Neural cell (in vitro differentiated cells): ENCODE results near the gene EPB41. TPM values are rescaled to one million over a fixed set of nuclear protein-coding genes. Genes with fewer than 3 reads are reported as not detected.

Source experiments
- H2AFZ ChIP-seq: fragments of 200-600, 300-800 bp; sonication (generic), shearing (Covaris generic); 2 replicates; pipeline ENCODE4 v1.6.0; 2014; ENCODE audit warnings: low read depth, mild to moderate bottlenecking, antibody characterized with exemption, low read length, moderate library complexity
- H3F3A ChIP-seq: fragments of 200-600 bp; shearing (Covaris generic); 2 replicates; pipeline ENCODE4 v1.6.1; 2016; ENCODE audit warnings: mild to moderate bottlenecking, moderate library complexity, mixed read lengths, antibody characterized with exemption, low read length; ENCODE audit not compliant: insufficient read depth, poor library complexity, severe bottlenecking
- H3K27ac ChIP-seq: fragments of 200-600, 300-800 bp; sonication (generic), shearing (Covaris generic); 2 replicates; pipeline ENCODE4 v1.5.1; 2014; ENCODE audit warnings: mild to moderate bottlenecking, low read length, moderate library complexity
- H3K27me3 ChIP-seq: fragments of 300-800, 200-600 bp; sonication (generic), shearing (Covaris generic); 2 replicates; pipeline ENCODE4 v1.6.0; 2014; ENCODE audit warnings: mild to moderate bottlenecking, low read depth, low read length, moderate library complexity; ENCODE audit not compliant: insufficient read depth
- H3K36me3 ChIP-seq: fragments of 300-800, 200-600 bp; sonication (generic), shearing (Covaris generic); 2 replicates; pipeline ENCODE4 v1.5.1; 2014; ENCODE audit warnings: mild to moderate bottlenecking, antibody characterized with exemption, low read length, moderate library complexity; ENCODE audit not compliant: insufficient read depth
- H3K4me2 ChIP-seq: fragments of 300-800, 200-600 bp; sonication (generic), shearing (Covaris generic); 2 replicates; pipeline ENCODE4 v1.6.0; 2014; ENCODE audit warnings: mild to moderate bottlenecking, low read length
- H3K4me3 ChIP-seq: fragments of 300-800, 200-600 bp; sonication (generic), shearing (Covaris generic); 2 replicates; pipeline ENCODE4 v1.5.1; 2014; ENCODE audit warnings: mild to moderate bottlenecking, low read length, moderate library complexity
- H3K79me2 ChIP-seq: fragments of 200-600 bp; shearing (Covaris generic); replicated peaks from 2 replicates; pipeline ENCODE4 v1.6.0; 2014; ENCODE audit warnings: mild to moderate bottlenecking, low read length, moderate library complexity; ENCODE audit not compliant: insufficient read depth
- H3K9ac ChIP-seq: fragments of 300-800, 200-600 bp; sonication (generic), shearing (Covaris generic); 2 replicates; pipeline ENCODE4 v1.6.1; 2016; ENCODE audit warnings: mild to moderate bottlenecking, low read length, mixed read lengths
- H3K9me2 ChIP-seq: fragments of 200-600 bp; shearing (Covaris generic); 2 replicates; pipeline ENCODE4 v1.6.1; 2016; ENCODE audit warnings: mild to moderate bottlenecking, low read length, mixed read lengths; ENCODE audit not compliant: insufficient read depth
- H3K9me3 ChIP-seq: fragments of 200-600, 300-800 bp; sonication (generic), shearing (Covaris generic); 2 replicates; pipeline ENCODE4 v1.6.1; 2016; ENCODE audit warnings: mild to moderate bottlenecking, mixed run types, low read length, moderate library complexity, mixed read lengths
- H4K20me1 ChIP-seq: fragments of 200-600 bp; shearing (Covaris generic); 2 replicates; pipeline ENCODE4 v1.6.1; 2016; ENCODE audit warnings: mild to moderate bottlenecking, mixed run types; ENCODE audit not compliant: insufficient read depth
- EP300 ChIP-seq: fragments of 450-650 bp; conservative IDR thresholded peaks from 2 replicates; pipeline ENCODE4 v1.6.1; 2014; ENCODE audit warnings: antibody characterized with exemption, mild to moderate bottlenecking, moderate library complexity; ENCODE audit not compliant: poor library complexity, severe bottlenecking
- EZH2 ChIP-seq: fragments of 200-600, 300-800 bp; shearing (Covaris generic), sonication (generic); IDR thresholded peaks from 2 replicates; pipeline ENCODE4 v1.6.1; 2014; ENCODE audit warnings: antibody characterized with exemption, low read length, borderline replicate concordance, mild to moderate bottlenecking; ENCODE audit not compliant: insufficient read depth, poor library complexity, severe bottlenecking
- MXI1 ChIP-seq: fragments of 450-650 bp; conservative IDR thresholded peaks from 2 replicates; pipeline ENCODE4 v1.6.1; 2014; ENCODE audit warnings: antibody characterized with exemption, mild to moderate bottlenecking; ENCODE audit not compliant: poor library complexity, severe bottlenecking
- POLR2AphosphoS5 ChIP-seq: IDR thresholded peaks from 2 replicates; pipeline ENCODE4 v1.6.1; 2012
- RAD21 ChIP-seq: fragments of 450-650 bp; conservative IDR thresholded peaks from 2 replicates; pipeline ENCODE4 v1.6.1; 2014; ENCODE audit warnings: antibody characterized with exemption, mild to moderate bottlenecking, moderate library complexity
- SMC3 ChIP-seq: fragments of 450-650 bp; conservative IDR thresholded peaks from 2 replicates; pipeline ENCODE4 v1.6.1; 2014; ENCODE audit warnings: antibody characterized with exemption, mild to moderate bottlenecking, moderate library complexity; ENCODE audit not compliant: poor library complexity
- TAF1 ChIP-seq: IDR thresholded peaks from 2 replicates; pipeline ENCODE4 v1.6.1; 2012; ENCODE audit warnings: low read depth
- polyA plus RNA-seq: library from polyadenylated mRNA; depleted of rRNA; stranded (reverse); fragments of >200 nt; gene quantifications from 2 replicates; pipeline ENCODE4 v1.2.3, GENCODE V29; 2014
- TF ChIP-seq, protein P1 (sequence below): fragments of 450-650 bp; IDR thresholded peaks from 2 replicates; pipeline ENCODE4 v1.5.1; 2014; ENCODE audit warnings: antibody characterized with exemption, mild to moderate bottlenecking, moderate library complexity; ENCODE audit not compliant: poor library complexity, severe bottlenecking
- TF ChIP-seq, protein P2 (sequence below): IDR thresholded peaks from 2 replicates; pipeline ENCODE4 v1.6.1; 2012; ENCODE audit warnings: borderline replicate concordance

The EPB41 gene
- polyA plus RNA-seq, 1 donor from 2014 or later, result 62.0 TPM

DNA sequence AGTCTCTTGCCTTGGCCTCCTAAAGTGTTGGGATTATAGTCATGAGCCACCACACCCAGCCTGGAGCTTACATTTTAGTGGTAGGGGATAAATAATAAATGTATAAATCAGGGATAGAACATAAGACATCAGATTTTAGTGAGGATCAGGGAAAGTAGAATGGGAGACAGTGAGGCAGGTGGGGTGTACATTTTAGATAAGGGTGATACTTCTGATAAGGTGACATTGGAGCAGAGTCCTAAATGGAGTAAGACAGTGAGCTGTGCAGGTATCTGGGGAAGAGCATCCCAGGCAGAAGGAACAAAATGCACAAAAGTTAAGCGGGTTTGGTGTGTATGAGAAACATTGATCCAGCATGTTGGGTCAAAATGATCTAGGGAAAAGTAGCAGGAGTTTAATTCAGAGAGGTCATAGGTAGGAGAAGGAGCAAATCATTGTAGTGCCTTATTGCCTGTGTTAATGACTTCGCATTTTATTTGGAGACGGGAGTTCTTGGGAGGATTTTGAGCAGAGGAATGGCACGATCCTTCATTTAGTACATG lies 11.1 kb downstream of the EPB41 start:
- no peaks in the 10 kb centered on the region for H3K9me3 ChIP-seq
- H3K9ac ChIP-seq, result no peak overlapping the region
- TF ChIP-seq EP300, result no peak
- no peak for TF ChIP-seq MXI1
- TF ChIP-seq SMC3, result no peak
- no peak for TF ChIP-seq RAD21
- no peak for TF ChIP-seq TAF1
- TF ChIP-seq EZH2, result no peak
- TF ChIP-seq POLR2AphosphoS5, result no peak
- TF ChIP-seq, protein P1, sequence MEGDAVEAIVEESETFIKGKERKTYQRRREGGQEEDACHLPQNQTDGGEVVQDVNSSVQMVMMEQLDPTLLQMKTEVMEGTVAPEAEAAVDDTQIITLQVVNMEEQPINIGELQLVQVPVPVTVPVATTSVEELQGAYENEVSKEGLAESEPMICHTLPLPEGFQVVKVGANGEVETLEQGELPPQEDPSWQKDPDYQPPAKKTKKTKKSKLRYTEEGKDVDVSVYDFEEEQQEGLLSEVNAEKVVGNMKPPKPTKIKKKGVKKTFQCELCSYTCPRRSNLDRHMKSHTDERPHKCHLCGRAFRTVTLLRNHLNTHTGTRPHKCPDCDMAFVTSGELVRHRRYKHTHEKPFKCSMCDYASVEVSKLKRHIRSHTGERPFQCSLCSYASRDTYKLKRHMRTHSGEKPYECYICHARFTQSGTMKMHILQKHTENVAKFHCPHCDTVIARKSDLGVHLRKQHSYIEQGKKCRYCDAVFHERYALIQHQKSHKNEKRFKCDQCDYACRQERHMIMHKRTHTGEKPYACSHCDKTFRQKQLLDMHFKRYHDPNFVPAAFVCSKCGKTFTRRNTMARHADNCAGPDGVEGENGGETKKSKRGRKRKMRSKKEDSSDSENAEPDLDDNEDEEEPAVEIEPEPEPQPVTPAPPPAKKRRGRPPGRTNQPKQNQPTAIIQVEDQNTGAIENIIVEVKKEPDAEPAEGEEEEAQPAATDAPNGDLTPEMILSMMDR, result no peak
- peaks cover 65% of the 10 kb centered on the region for H3K79me2 ChIP-seq
- H3K27ac ChIP-seq, result no peak overlapping the region
- H3K36me3 ChIP-seq, result no peaks in the 10 kb centered on the region
- no peaks in the 10 kb centered on the region for H3K27me3 ChIP-seq
- no peak overlapping the region for H3K4me3 ChIP-seq
- no peak overlapping the region for H3K4me2 ChIP-seq
- H3K9me2 ChIP-seq, result no peaks in the 10 kb centered on the region
- no peaks in the 10 kb centered on the region for H4K20me1 ChIP-seq
- H2AFZ ChIP-seq, result no peak overlapping the region
- H3F3A ChIP-seq, result no peaks in the 10 kb centered on the region

DNA sequence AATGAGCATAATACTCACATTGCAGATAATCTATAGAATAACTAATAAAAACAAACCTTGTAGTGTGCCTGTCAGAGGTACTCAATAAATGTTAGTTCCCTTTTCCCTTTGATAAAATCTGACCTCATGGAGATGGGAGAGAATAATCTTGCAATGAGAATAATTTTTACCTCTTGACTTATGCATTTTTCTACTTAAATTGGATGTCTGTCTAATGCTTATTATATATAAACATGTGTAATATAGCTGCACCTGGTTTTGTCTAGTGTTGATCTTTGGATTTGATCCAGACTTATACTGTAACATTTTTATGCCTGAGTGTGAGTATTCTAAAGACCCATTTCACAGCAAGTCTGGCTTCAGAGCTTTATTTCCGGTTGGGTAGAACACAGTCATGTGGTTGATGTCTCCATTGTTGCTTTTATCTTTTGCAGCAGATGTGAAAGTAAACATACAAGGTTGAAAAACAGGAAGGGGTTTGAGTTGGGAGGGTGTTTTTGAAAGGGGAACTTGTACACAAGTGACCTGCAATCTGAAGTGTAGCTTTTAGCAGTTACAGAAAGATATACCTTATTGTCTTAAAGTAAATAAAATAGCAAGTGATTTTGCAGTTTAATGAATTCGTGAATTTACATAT lies 12.4 kb downstream of the EPB41 start:
- H3K27ac ChIP-seq, result no peak overlapping the region
- no peaks in the 10 kb centered on the region for H3F3A ChIP-seq
- no peak overlapping the region for H3K4me3 ChIP-seq
- no peaks in the 10 kb centered on the region for H3K36me3 ChIP-seq
- H3K9ac ChIP-seq, result no peak overlapping the region
- no peak overlapping the region for H3K4me2 ChIP-seq
- H3K79me2 ChIP-seq, result peaks cover 60% of the 10 kb centered on the region
- no peak overlapping the region for H2AFZ ChIP-seq
- no peaks in the 10 kb centered on the region for H3K9me3 ChIP-seq
- H3K27me3 ChIP-seq, result no peaks in the 10 kb centered on the region
- H3K9me2 ChIP-seq, result no peaks in the 10 kb centered on the region
- TF ChIP-seq EZH2 (no peak), POLR2AphosphoS5 (no peak), EP300 (no peak), SMC3 (no peak), TAF1 (no peak), MXI1 (no peak), RAD21 (no peak)
- TF ChIP-seq, protein P2, sequence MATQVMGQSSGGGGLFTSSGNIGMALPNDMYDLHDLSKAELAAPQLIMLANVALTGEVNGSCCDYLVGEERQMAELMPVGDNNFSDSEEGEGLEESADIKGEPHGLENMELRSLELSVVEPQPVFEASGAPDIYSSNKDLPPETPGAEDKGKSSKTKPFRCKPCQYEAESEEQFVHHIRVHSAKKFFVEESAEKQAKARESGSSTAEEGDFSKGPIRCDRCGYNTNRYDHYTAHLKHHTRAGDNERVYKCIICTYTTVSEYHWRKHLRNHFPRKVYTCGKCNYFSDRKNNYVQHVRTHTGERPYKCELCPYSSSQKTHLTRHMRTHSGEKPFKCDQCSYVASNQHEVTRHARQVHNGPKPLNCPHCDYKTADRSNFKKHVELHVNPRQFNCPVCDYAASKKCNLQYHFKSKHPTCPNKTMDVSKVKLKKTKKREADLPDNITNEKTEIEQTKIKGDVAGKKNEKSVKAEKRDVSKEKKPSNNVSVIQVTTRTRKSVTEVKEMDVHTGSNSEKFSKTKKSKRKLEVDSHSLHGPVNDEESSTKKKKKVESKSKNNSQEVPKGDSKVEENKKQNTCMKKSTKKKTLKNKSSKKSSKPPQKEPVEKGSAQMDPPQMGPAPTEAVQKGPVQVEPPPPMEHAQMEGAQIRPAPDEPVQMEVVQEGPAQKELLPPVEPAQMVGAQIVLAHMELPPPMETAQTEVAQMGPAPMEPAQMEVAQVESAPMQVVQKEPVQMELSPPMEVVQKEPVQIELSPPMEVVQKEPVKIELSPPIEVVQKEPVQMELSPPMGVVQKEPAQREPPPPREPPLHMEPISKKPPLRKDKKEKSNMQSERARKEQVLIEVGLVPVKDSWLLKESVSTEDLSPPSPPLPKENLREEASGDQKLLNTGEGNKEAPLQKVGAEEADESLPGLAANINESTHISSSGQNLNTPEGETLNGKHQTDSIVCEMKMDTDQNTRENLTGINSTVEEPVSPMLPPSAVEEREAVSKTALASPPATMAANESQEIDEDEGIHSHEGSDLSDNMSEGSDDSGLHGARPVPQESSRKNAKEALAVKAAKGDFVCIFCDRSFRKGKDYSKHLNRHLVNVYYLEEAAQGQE, result no peak
- TF ChIP-seq, protein P1, result no peak
- H4K20me1 ChIP-seq, result no peaks in the 10 kb centered on the region
